Liver (tissue), 9 donors: ENCODE results near the gene CCDC69. TPM values are rescaled to one million over a fixed set of nuclear protein-coding genes. Genes with fewer than 3 reads are reported as not detected.

Source experiments
- DNase-seq: peaks from one replicate; pipeline ENCODE4 v3.0.0-alpha.2; 2017; ENCODE audit warnings: low spot score
- H3K27ac ChIP-seq, 2 donors: one replicate each; pipeline ENCODE4 v1.7.0; 2013; ENCODE audit warnings: inconsistent platforms in 2 of 2, low read length in 2 of 2, control low read depth in 1 of 2, low read depth in 1 of 2, mild to moderate bottlenecking in 1 of 2
- H3K27me3 ChIP-seq, 4 donors: one replicate each; pipeline versions ENCODE4 v1.6.1 to v1.7.0; 2013; ENCODE audit warnings: low read length in 3 of 4, inconsistent platforms in 1 of 4, mild to moderate bottlenecking in 1 of 4, moderate library complexity in 1 of 4; ENCODE audit not compliant: control insufficient read depth in 4 of 4, insufficient read depth in 4 of 4
- H3K36me3 ChIP-seq, 4 donors: one replicate each; pipeline versions ENCODE4 v1.6.1 to v1.7.0; 2013; ENCODE audit warnings: low read length in 3 of 4, mild to moderate bottlenecking in 3 of 4, low read depth in 1 of 4, moderate library complexity in 1 of 4; ENCODE audit not compliant: control insufficient read depth in 4 of 4, insufficient read depth in 3 of 4
- H3K4me1 ChIP-seq, 4 donors: one replicate each; pipeline versions ENCODE4 v1.6.1 to v1.7.0; 2013; ENCODE audit warnings: low read length in 3 of 4, mild to moderate bottlenecking in 3 of 4, moderate library complexity in 1 of 4; ENCODE audit not compliant: control insufficient read depth in 4 of 4, insufficient read depth in 4 of 4
- H3K4me3 ChIP-seq, 3 donors: one replicate each; pipeline versions ENCODE4 v1.6.1 to v1.7.0; 2013; ENCODE audit warnings: low read length in 3 of 3, control low read depth in 1 of 3, low read depth in 1 of 3, mild to moderate bottlenecking in 1 of 3
- H3K9ac ChIP-seq, 2 donors: one replicate each; pipeline ENCODE4 v1.7.0; 2013; ENCODE audit warnings: low read length in 2 of 2, mild to moderate bottlenecking in 2 of 2, moderate library complexity in 2 of 2, control low read depth in 1 of 2, low read depth in 1 of 2
- H3K9me3 ChIP-seq, 4 donors: one replicate each; pipeline versions ENCODE4 v1.6.1 to v1.7.0; 2013; ENCODE audit warnings: low read length in 3 of 4; ENCODE audit not compliant: control insufficient read depth in 4 of 4
- ATF3 ChIP-seq: IDR thresholded peaks from 2 replicates; pipeline ENCODE4 v1.6.1; 2016; ENCODE audit warnings: antibody characterized with exemption
- CTCF ChIP-seq: fragments of 150-350 bp; IDR thresholded peaks from 2 replicates; pipeline ENCODE4 v1.5.1; 2017; ENCODE audit warnings: improper control_type of control experiment, low read depth, low read length; ENCODE audit not compliant: missing input control
- FOXA1 ChIP-seq: IDR thresholded peaks from 2 replicates; pipeline ENCODE4 v1.6.1; 2016; ENCODE audit warnings: antibody characterized with exemption
- FOXA2 ChIP-seq: IDR thresholded peaks from 2 replicates; pipeline ENCODE4 v1.6.1; 2016; ENCODE audit warnings: antibody characterized with exemption
- GABPA ChIP-seq, 2 donors: IDR thresholded peaks in 1 of 2; conservative IDR thresholded peaks in 1 of 2; 2 replicates each; pipeline ENCODE4 v1.6.1; 2016; ENCODE audit warnings: antibody characterized with exemption in 2 of 2, mild to moderate bottlenecking in 1 of 2, moderate library complexity in 1 of 2
- HNF4A ChIP-seq, 2 donors: conservative IDR thresholded peaks; 2 replicates each; pipeline ENCODE4 v1.6.1; 2016; ENCODE audit warnings: antibody characterized with exemption in 2 of 2, mild to moderate bottlenecking in 2 of 2
- HNF4G ChIP-seq: IDR thresholded peaks from 2 replicates; pipeline ENCODE4 v1.6.1; 2016; ENCODE audit warnings: antibody characterized with exemption
- JUND ChIP-seq, 2 donors: IDR thresholded peaks; 2 replicates each; pipeline ENCODE4 v1.6.1; 2016; ENCODE audit warnings: antibody characterized with exemption in 2 of 2
- MAX ChIP-seq: IDR thresholded peaks from 2 replicates; pipeline ENCODE4 v1.6.1; 2016; ENCODE audit warnings: antibody characterized with exemption
- NR2F2 ChIP-seq: IDR thresholded peaks from 2 replicates; pipeline ENCODE4 v1.6.1; 2016; ENCODE audit warnings: antibody characterized with exemption
- RAD21 ChIP-seq, 2 donors: IDR thresholded peaks; 2 replicates each; pipeline ENCODE4 v1.6.1; 2016; ENCODE audit warnings: antibody characterized with exemption in 2 of 2, mild to moderate bottlenecking in 2 of 2
- SP1 ChIP-seq: IDR thresholded peaks from 2 replicates; pipeline ENCODE4 v1.6.1; 2018; ENCODE audit warnings: antibody characterized with exemption, mild to moderate bottlenecking
- TAF1 ChIP-seq: conservative IDR thresholded peaks from 2 replicates; pipeline ENCODE4 v1.6.1; 2016; ENCODE audit warnings: antibody characterized with exemption, mild to moderate bottlenecking
- YY1 ChIP-seq: IDR thresholded peaks from 2 replicates; pipeline ENCODE4 v1.6.1; 2016; ENCODE audit warnings: antibody characterized with exemption, mild to moderate bottlenecking
- WGBS: extraction: QIAGEN DNeasy Blood & Tissue Kit; methylation state at CpG from one replicate; pipeline ENCODE4 v1.1.7; 2013; 5-methylcytosine and 5-hydroxymethylcytosine counted together
- polyA plus RNA-seq, 2 donors: library from polyadenylated mRNA; stranded (reverse) in 1 of 2; unstranded in 1 of 2; fragments of 200-250 nt in 1 of 2; fragments of >200 nt in 1 of 2; fragmentation: Nextera tagmentation in 1 of 2; extraction: Ambion mirVana in 1 of 2; gene quantifications; one replicate each; pipeline versions ENCODE4 v1.2.1 to v1.2.3, GENCODE V29; 2013 to 2015
- total RNA-seq, 2 donors: library from RNA; depleted of rRNA; stranded (reverse); fragments of >200 nt; gene quantifications; one replicate each; pipeline ENCODE4 v1.2.3, GENCODE V29; 2014
- TF ChIP-seq, protein P1 (sequence below): IDR thresholded peaks from 2 replicates; pipeline ENCODE4 v1.6.1; 2016; ENCODE audit warnings: antibody characterized with exemption, mild to moderate bottlenecking
- TF ChIP-seq, protein P2 (sequence below): IDR thresholded peaks from 2 replicates; pipeline ENCODE4 v1.6.1; 2016; ENCODE audit warnings: antibody characterized with exemption
- donor health status: healthy.
- donor health status: healthy.
- donor health status: healthy.
- donor health status: healthy.
- donor health status: healthy.

Gene CCDC69
- total and polyA plus RNA-seq, 4 donors, result 11.9 to 28.6 (median 18.0) TPM

DNA sequence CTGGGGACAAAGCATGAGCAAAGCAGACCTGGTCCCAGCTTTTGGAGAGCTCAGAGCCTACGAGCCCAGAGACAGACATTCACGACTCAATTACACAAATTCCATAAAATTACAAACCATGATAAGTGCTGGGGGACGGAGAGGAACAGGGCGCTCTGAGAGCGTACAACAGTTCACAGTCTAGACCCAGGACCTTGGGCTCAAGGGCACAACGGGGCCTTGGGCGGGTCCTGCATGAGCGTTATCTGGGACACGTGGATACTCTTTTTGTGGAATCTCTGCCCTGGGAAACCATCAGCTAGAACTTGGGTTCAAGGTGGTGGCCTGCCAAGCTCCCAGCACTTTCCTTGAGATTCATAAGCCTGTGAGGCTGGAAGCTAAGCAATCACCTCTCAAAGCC is 56.9 kb downstream of the CCDC69 start:
- Histone ChIP-seq H3K36me3 (no peaks in the 10 kb centered on the region), H3K9ac (no peak overlapping the region), H3K4me1 (peaks cover 0 to 10% (median 5%) of the 10 kb centered on the region in 4 donors), H3K9me3 (no peaks in the 10 kb centered on the region), H3K27ac (no peak overlapping the region), H3K27me3 (no peaks in the 10 kb centered on the region), H3K4me3 (no peak overlapping the region)
- DNase-seq, result no peak
- WGBS, result 90% methylated on average over 9 of the region's 9 CpGs
- TF ChIP-seq, protein P1, sequence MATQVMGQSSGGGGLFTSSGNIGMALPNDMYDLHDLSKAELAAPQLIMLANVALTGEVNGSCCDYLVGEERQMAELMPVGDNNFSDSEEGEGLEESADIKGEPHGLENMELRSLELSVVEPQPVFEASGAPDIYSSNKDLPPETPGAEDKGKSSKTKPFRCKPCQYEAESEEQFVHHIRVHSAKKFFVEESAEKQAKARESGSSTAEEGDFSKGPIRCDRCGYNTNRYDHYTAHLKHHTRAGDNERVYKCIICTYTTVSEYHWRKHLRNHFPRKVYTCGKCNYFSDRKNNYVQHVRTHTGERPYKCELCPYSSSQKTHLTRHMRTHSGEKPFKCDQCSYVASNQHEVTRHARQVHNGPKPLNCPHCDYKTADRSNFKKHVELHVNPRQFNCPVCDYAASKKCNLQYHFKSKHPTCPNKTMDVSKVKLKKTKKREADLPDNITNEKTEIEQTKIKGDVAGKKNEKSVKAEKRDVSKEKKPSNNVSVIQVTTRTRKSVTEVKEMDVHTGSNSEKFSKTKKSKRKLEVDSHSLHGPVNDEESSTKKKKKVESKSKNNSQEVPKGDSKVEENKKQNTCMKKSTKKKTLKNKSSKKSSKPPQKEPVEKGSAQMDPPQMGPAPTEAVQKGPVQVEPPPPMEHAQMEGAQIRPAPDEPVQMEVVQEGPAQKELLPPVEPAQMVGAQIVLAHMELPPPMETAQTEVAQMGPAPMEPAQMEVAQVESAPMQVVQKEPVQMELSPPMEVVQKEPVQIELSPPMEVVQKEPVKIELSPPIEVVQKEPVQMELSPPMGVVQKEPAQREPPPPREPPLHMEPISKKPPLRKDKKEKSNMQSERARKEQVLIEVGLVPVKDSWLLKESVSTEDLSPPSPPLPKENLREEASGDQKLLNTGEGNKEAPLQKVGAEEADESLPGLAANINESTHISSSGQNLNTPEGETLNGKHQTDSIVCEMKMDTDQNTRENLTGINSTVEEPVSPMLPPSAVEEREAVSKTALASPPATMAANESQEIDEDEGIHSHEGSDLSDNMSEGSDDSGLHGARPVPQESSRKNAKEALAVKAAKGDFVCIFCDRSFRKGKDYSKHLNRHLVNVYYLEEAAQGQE, result no peak
- no peak for TF ChIP-seq ATF3
- TF ChIP-seq FOXA2, result no peak
- TF ChIP-seq, protein P2, sequence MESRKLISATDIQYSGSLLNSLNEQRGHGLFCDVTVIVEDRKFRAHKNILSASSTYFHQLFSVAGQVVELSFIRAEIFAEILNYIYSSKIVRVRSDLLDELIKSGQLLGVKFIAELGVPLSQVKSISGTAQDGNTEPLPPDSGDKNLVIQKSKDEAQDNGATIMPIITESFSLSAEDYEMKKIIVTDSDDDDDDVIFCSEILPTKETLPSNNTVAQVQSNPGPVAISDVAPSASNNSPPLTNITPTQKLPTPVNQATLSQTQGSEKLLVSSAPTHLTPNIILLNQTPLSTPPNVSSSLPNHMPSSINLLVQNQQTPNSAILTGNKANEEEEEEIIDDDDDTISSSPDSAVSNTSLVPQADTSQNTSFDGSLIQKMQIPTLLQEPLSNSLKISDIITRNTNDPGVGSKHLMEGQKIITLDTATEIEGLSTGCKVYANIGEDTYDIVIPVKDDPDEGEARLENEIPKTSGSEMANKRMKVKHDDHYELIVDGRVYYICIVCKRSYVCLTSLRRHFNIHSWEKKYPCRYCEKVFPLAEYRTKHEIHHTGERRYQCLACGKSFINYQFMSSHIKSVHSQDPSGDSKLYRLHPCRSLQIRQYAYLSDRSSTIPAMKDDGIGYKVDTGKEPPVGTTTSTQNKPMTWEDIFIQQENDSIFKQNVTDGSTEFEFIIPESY, result no peak
- no peak for TF ChIP-seq NR2F2
- no peak for TF ChIP-seq MAX
- TF ChIP-seq RAD21 (IDR thresholded peaks at IDR 0.05), result no peak
- no peak for TF ChIP-seq TAF1
- no peak for TF ChIP-seq FOXA1
- no peak for TF ChIP-seq HNF4G
- no peak for TF ChIP-seq HNF4A (conservative IDR thresholded peaks at IDR 0.05)
- TF ChIP-seq CTCF, result no peak
- no peak for TF ChIP-seq GABPA (IDR thresholded peaks at IDR 0.05 in 1 of 2, conservative IDR thresholded peaks at IDR 0.05 in 1 of 2)
- TF ChIP-seq YY1, result no peak
- no peak for TF ChIP-seq JUND (IDR thresholded peaks at IDR 0.05)
- TF ChIP-seq SP1, result no peak
